ENCODE results near the gene RPS18.

The RPS18 gene

GRCh38 chr6:33243476-33243875 lies 28.4 kb upstream of the RPS18 start:
- TF ChIP-seq CTCF (IDR thresholded peaks at IDR 0.05), result no peak
- no peak overlapping the region for H3K27ac ChIP-seq
- H3K4me3 ChIP-seq, result no peak overlapping the region
- no peak for DNase-seq (ENCODE audit: low spot score)

- H3K27ac ChIP-seq, result peak overlapping the region; percentile 92 to 95
- H3K4me3 ChIP-seq, result peak overlapping the region; percentile 76
- DNase-seq (ENCODE audit: low spot score), result peak; percentile 90
- peak; percentile 99 for TF ChIP-seq CTCF (IDR thresholded peaks at IDR 0.05)
Observed at GRCh38 chr6:33247977-33248642, 23.8 kb upstream of the RPS18 start.

GRCh38 chr6:33248643-33248931 lies 23.3 kb upstream of the RPS18 start:
- no peak for TF ChIP-seq CTCF (IDR thresholded peaks at IDR 0.05)
- Histone ChIP-seq H3K4me3 (peak overlapping the region; percentile 76), H3K27ac (peak overlapping the region; percentile 92 to 95)
- DNase-seq (ENCODE audit: low spot score), result no peak

- no peak for TF ChIP-seq CTCF (IDR thresholded peaks at IDR 0.05)
- Histone ChIP-seq H3K27ac (peak overlapping the region; percentile 92 to 95), H3K4me3 (peak overlapping the region; percentile 76)
- DNase-seq (ENCODE audit: low spot score), result peak; percentile 99
Observed at GRCh38 chr6:33248932-33249731, 22.7 kb upstream of the RPS18 start.

- peak; percentile 78 for DNase-seq (ENCODE audit: low spot score)
- peak overlapping the region; percentile 76 for H3K4me3 ChIP-seq
- H3K27ac ChIP-seq, result peak overlapping the region; percentile 92 to 95
- TF ChIP-seq CTCF (IDR thresholded peaks at IDR 0.05), result no peak
Observed at GRCh38 chr6:33249732-33250630, 21.9 kb upstream of the RPS18 start.

GRCh38 chr6:33250731-33251130 lies 21.1 kb upstream of the RPS18 start:
- TF ChIP-seq CTCF (IDR thresholded peaks at IDR 0.05), result no peak
- H3K4me3 ChIP-seq, result no peak overlapping the region
- no peak for DNase-seq (ENCODE audit: low spot score)
- H3K27ac ChIP-seq, result peak overlapping the region in 1 of 2 donors; percentile 95
